Measurements from ENCODE around the gene GALNT2.

DNA sequence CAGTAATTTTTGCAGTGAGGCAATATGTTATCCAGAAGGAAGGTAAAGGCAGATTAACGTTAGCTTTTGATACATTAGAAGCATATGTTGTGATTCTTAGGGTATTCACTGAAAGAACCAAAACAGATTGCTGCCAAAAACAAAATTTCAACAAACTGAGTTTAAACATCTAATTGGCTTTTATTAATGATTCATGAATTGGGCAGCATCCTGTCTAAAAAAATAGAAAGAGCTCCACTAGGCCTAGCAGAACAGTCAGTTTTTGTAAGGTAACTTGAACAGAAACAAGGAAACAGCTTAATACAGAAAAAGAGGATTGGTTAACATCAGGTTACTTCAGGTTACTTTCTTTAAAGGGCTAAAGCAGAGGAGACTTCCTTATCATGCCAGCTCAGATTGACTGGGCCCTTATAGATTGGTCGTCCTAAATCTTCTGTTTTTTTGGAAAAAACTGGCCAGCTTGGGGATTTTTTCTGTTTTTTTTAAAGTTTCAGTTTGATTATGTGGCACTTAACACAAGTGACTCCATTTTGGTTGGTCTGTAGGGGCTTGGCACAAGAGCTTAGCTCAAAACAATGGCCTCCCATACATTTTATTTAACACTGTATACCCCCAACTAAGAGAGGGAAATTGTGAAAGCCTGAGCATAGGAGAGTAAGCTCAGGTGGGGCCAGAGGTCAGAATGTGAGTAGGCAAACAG lies 36.8 kb upstream of the GALNT2 start:
- TF ChIP-seq EZH2 (IDR thresholded peaks at IDR 0.05; ENCODE audit: borderline replicate concordance, insufficient read depth, low read depth, low read length, poor library complexity, severe bottlenecking) = no peak
- TF ChIP-seq, protein P1, sequence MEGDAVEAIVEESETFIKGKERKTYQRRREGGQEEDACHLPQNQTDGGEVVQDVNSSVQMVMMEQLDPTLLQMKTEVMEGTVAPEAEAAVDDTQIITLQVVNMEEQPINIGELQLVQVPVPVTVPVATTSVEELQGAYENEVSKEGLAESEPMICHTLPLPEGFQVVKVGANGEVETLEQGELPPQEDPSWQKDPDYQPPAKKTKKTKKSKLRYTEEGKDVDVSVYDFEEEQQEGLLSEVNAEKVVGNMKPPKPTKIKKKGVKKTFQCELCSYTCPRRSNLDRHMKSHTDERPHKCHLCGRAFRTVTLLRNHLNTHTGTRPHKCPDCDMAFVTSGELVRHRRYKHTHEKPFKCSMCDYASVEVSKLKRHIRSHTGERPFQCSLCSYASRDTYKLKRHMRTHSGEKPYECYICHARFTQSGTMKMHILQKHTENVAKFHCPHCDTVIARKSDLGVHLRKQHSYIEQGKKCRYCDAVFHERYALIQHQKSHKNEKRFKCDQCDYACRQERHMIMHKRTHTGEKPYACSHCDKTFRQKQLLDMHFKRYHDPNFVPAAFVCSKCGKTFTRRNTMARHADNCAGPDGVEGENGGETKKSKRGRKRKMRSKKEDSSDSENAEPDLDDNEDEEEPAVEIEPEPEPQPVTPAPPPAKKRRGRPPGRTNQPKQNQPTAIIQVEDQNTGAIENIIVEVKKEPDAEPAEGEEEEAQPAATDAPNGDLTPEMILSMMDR (IDR thresholded peaks at IDR 0.05) = no peak
